GM21619 (cell line): ENCODE measurements around the gene NXPH2.
A peak's percentile ranks its signal among the peaks of the same experiment; 100 is the strongest.
"Not testable (repeated sequence)": the region's sequence is repeated elsewhere in the genome, so short reads cannot be mapped to it uniquely, and the experiment has no call there.

Experiments
- ATAC-seq: cut with Tn5 transposase; IDR thresholded peaks from one replicate; pipeline ENCODE4 v1.9.1; 2021; ENCODE audit not compliant: unreplicated experiment

The NXPH2 gene

GRCh38 chr2:138712212-138712979, 67.8 kb downstream of the NXPH2 start:
- ATAC-seq, result peak; percentile 92

DNA sequence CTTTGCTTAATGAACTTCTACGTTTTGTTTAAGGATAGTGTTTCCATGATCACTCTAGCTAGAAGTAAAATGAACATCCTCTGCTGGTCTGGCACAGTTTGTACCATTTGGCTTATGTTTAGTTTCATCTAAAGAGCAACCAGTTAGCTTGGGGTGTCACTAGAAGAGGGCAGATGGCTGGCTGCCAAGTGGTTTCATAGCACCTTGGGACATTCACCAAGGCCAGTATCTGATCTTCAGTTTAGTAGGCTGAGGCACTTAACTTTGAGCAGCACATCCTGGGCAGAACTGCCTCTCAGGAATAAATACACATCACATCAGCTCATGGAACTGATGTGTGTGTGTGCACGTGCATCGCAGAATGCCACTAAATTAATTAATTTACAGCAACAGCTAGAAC, 68.4 kb downstream of the NXPH2 start:
- peak; percentile 31 for ATAC-seq

DNA sequence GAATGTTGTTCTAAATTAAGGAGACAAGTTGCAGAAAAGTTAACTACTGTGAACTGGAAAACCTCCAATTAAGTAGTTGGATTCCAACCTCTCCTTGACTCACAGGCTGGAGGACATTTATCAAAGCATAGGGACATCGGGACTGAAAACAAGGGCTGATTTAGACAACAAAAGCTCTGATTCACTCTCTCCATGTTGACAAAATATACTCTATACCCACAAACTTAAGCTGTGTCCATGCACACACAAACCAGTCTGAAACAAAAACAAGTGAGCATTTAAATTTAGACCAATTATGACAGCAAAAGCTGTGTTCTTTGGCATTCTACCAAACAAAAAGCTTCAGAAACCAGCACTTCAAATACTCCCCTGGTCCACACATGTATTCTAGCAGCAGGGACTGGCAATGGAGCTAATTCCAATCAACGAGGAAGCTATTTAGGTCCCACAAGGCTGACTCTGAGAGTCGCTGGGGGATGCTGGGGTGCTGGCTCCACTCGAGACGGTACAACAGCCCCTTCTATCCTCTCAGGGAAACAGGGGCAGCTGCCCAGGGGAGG, 71.4 kb downstream of the NXPH2 start:
- ATAC-seq, result no peak

DNA sequence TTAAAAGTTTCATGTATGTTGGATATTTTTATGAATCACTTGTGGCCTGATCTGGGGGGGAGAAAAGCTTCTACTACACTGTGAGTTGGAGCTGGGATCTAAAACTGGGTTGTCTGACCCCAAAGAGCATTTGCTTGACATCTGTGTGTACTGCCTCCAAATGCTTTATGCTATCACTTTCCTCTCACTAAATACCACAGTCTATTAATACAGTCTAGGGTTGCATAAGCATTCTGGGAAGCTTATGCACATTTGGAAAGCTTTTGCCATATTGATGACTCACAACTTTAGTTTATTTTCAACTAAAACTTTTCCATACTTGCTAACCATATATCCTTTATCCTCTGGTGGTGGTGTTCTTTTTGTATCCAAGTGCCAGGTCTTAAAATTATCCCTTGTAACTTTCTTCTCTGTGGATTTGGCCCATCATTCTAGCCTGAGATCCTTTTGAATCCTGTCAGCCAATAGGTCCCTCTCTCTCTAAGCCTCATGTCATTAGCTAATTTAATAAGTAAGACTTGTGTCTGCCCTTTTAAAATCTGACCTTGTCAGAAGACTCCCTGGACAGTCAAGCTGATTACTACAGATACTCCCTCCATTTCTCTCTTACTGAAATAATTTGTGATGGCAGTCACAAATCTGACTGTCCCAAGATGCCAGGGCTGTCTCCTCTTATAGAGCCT, 72.7 kb downstream of the NXPH2 start:
- ATAC-seq, result no peak

DNA sequence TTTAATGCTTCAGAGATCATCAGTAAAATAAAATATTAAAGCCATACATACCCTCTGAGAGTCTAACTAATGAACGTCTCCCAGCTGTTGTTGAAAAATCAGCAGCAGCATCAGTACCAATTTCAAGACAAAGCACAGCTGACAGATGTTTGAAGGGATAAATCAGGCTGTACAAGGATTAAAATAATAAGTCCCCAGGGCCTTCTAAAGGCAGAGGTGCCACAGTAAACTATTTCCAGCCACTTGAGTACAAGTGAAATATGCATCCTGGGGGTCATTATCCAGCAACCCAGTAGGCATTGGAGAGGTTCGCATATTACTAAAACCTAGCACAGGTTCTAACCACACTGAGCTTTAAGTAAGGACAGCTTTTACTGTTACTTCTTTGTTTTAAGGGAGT, 76.9 kb downstream of the NXPH2 start:
- no peak for ATAC-seq

DNA sequence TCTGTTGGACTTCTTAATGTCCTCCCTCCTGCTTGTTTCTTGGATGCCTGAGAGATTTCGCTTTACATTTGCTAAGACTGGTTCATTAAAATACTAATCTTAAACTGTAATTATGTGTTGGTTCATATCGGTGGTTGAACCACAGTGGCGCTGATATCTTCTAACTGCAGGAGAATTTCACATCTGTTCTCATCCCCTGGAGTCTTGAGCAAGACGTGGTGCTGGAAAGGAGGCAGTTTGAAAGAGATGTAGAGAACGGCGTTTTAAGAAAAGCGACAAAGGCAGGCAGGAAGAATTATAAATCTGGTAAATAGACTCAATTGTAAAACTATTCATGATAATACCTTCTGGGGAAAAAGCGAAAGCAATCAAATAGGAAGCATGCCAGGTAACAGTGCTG, 79.5 kb downstream of the NXPH2 start:
- ATAC-seq, result no peak

GRCh38 chr2:138699421-138699820, 80.8 kb downstream of the NXPH2 start:
- ATAC-seq, result no peak

GRCh38 chr2:138698428-138698827, 81.8 kb downstream of the NXPH2 start:
- no peak for ATAC-seq

DNA sequence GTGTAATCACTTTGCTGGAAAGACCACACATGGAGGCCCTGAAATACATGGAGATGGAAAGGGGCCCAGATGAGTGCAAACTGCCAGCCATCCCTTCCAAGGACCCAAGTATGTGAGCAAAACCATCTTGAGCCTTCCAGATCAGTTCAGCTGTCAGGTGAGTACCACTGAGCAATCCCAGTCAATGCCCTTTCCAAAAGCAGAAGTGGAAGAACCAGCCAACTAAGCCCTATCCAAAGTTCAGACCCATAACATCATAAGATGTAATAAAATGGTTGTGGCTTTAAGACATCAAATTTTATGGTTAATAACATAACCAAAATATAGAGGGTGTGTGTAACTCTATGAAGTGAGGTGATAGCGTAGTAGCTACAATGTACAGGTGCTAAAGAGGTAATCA, 88.5 kb downstream of the NXPH2 start:
- no peak for ATAC-seq

DNA sequence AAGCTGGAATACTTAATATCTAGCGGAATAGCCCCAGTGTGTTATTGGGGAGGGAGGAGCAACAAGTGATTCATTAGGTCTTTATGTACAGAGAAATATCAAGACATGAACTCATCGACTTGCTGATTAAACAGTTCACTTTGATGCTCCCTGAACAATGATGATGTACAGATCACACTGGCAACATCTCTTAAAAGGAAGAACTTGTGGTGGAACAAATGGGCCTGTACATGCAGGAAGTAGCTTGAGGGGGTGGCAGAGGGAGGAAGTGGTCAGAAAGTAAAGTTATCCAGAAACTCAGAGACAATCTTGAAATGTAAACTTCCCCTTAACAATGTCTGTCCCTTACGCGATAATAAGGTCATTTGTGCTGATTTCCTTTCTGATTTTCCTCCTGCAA, 90.5 kb downstream of the NXPH2 start:
- no peak for ATAC-seq

DNA sequence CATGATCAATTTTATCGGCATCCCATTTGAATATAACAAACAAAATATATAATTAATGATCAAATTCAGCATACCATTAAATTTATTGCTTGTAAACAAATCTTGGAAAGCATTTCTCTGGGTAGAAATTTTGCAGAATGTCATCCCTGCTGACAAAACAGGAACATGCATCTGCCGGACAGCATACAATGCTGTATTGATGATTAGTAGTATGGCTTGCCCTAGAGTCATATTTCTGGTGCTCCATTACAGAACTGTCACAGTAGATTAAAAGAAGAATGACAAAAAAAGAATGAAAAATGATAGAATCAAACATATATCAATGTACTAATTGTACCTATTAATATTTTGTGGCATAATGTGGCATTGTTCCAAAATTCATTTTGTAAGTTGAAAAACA, 98.0 kb downstream of the NXPH2 start:
- no peak for ATAC-seq

DNA sequence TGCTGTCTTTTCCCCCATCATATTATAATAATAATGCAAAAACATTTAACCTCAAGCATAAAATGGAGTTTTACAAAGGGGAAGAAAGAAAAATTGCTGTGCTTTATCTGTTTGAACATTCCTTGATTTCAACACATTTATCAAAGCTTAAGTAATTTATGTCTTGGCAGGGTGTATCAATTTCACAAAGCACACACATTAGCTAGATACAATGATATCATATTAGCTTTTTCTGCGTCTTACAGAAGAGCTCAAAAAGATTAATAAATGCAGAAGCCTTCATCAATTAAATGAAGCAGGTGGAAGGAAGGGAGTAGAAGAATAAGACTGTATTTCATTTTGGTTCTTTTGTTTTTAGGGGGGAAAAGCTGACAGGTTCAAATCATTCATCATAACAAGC, 103.0 kb downstream of the NXPH2 start:
- no peak for ATAC-seq

GRCh38 chr2:138676619-138677021, 103.6 kb downstream of the NXPH2 start:
- no peak for ATAC-seq

- no peak for ATAC-seq
These were observed 108.6 kb downstream of the NXPH2 start for GRCh38 chr2:138671566-138671965.

GRCh38 chr2:138670734-138671133, 109.5 kb downstream of the NXPH2 start:
- ATAC-seq, result no peak

GRCh38 chr2:138665937-138666336, 114.3 kb downstream of the NXPH2 start:
- no peak for ATAC-seq

DNA sequence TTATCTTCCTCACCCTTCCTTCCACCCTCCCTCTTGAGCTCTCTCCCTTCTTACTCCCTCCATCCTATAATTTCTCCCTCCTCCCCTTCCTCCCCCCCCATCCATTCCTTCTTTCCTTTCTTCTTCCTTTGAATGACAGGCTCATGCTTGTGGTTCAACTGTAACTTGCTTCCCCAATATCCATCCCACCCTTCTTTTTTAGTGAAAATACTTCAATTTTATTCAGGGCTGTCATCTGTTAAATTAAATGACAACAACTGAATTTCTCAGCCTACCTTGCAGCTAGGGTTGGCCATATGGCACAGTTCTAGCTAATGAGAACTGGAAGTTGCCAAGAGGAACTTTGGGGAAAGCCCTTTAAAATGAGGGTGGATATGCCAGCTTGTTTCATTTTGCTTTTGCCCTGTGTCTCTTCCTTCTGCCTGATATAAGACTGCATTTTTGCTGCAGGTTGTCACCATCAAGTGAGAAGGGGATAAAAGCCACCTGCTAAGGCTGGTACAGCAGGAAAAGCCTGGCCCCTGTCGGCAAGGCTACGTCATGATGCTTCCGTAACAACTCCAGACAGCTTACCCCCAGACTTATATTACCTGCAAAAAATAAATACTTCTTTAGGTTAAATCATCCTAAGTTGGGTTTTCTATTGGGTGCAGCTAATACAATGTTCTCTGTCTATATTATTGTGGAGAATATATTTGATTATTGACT, 121.8 kb downstream of the NXPH2 start:
- ATAC-seq, result no peak

DNA sequence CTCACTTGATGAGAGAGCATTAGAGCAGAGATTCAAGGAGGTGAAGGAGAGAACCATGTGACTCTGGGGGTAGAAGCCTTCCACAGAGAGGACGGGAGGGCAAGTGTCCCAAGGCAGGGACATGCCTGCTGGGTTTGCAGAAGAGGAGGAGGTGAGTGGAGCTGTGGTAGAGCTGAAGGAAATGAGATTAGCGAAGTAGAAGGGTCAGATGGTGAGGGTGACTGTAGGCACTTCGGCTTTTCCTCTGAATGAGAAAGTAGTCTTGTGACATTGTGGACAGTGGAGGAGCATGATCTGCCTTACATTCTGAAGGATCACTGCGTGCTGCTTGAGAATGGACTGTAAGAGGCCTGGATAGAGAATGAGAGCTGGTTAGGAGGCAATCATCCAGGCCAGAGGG, 126.0 kb downstream of the NXPH2 start:
- no peak for ATAC-seq

DNA sequence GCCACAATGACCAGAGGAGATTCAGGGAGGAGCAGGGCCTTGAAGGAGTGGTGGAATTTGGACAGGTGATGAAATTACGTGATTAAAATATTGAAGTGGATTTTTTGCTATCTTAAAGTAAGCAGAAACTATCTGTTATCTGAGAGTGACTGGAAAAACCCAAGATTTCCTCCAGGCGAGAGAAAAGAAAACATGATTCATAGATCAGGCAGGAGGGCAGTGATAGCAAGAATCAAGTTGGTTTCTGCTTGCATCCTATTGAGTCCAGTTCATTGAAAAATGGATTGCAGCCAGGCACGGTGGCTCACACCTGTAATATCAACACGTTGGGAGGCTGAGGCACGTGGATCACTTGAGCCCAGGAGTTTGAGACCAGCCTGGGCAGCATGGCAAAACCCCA, 127.8 kb downstream of the NXPH2 start:
- no peak for ATAC-seq

DNA sequence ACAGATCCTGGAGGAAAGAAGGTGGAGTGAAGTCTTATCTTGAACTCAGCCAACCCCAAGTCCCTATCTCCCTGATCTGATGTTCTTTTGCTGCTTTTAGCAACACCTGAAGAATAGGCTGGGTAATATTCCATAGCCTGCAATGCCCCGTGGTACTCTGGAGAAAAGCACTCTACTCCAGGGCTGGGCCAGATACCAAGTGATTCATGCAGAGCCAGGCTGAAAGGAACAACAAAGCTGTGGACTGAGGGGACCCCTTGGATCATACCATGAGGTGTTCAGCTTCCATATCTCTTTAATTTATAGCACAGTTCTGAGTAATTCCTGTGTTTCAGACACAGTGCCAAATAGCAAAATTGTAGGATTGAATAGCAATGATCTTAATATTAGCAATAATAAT, 130.6 kb downstream of the NXPH2 start:
- no peak for ATAC-seq

- no peak for ATAC-seq
These were observed 131.6 kb downstream of the NXPH2 start for GRCh38 chr2:138648606-138649005.

DNA sequence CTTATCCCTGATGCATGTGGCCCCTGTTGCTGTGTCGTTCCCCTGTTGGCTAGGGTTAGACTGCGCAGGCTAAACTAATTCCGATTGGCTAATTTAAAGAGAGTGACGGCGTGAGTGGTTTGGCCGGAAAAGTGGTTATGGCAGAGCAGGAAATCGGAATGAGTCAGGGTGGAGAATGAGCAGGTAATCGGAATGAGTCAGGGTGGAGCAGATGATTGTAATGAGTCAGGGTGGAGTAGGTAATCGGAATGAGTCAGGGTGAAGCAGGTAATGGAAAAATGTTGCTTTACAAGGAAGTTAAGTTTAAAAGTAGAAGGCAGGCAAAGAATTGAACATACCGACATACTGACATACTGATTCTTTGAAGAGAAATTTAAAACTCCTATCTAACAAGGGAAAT, 135.4 kb downstream of the NXPH2 start:
- ATAC-seq, result not testable (repeated sequence)
